Right ventricle myocardium inferior (tissue), 1 donor: ENCODE results near the gene LIPT2. TPM values are rescaled to one million over a fixed set of nuclear protein-coding genes. Genes with fewer than 3 reads are reported as not detected.
A peak's percentile ranks its signal among the peaks of the same experiment; 100 is the strongest.

Experiments used
- ATAC-seq: fragments of 200-7000 bp; cut with Tn5 transposase; one replicate; pipeline ENCODE4 v1.9.1; 2020; ENCODE audit warnings: mild to moderate bottlenecking, moderate library complexity
- DNase-seq: peaks from one replicate; pipeline ENCODE4 v3.0.0; 2021; ENCODE audit errors: missing footprints
- intact Hi-C: fragments of 100-400 bp; cut with DNase I; formaldehyde crosslinking; loops from one replicate; pipeline ENCODE4 v1.11.0; 2022
- total RNA-seq: library from RNA; stranded (reverse); fragmentation: NEBNext Ultra II Directional; extraction: Animal tissue kit (Norgen Biotek cat#: 25700); gene quantifications from one replicate; pipeline ENCODE4 v1.2.1, GENCODE V29; 2021
- donor health status: DM: no; HTN: yes; CAD: no; lungs with severe emphysema.

The LIPT2 gene
- total RNA-seq, 1 donor from 2014 or later, result 0.49 TPM

DNA sequence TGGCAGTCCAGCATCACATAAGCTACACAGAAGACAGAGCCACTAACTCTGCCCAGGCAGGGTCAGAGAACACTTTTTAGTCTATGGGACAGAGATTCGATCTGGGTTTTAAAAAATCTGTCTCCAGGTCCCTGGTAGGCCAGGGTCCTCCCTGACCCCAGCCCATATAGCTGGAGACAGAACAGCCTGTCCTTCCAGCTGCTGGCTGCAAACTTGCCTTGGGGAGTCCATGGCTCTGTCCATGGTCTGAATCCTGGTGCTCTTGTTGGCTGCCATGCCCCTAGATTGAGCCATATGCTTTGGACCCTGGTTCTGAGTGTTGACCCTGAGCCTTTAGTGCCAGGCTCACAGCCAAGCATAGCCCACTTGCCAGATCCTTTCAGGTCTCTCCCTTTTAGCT lies 13.3 kb upstream of the LIPT2 start:
- DNase-seq, result no peak
- no peak for ATAC-seq
- intact Hi-C loops, result no loop called here

DNA sequence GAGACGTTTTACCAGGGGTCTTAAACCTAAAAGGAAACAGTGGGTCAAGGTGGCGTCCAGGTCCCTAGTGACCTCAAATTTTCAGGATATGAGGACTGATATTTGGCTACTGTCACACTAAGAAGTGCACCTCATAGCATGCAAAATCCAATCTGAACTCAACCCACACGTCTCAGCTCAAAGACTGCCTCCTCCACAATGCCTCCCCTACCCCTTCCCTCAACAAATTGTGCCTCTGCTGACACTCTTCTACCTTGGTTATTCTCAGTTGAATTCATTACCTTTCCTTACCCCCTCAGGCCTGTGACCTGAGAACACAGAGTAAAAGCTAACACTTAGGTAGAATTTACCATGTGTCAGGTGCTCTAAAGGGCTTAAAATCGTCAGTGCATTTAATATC lies 12.4 kb upstream of the LIPT2 start:
- no peak for DNase-seq
- no peak for ATAC-seq
- intact Hi-C loops, result no loop called here

DNA sequence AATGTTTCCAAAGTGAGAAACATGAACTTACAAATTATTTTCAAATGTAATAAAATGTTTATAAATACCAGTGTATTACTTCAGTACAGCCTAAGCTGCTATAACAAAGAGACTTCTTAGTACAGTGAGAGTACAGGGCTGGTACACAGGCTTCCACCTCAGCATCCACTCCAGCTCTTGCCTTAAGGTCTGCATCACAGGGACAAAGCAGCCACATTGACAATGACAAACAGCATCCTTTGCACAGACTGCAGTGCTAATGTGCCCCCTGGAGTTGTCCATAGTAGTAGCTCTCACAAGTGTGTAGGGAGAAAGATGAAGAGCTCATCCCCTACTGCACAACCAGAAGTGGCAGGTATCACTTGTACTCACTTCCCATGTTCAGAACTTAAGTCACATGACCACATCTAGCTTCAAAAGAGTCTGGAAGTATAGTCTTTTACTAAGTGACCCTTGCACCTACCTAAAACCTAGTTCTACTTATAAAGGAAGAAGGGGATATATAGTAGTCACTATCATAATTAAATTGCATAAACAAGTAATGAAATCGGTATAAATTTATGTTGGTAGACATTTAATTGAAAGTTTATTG lies 10.7 kb upstream of the LIPT2 start:
- intact Hi-C loops, result no loop called here
- ATAC-seq (no peak), DNase-seq (no peak)

DNA sequence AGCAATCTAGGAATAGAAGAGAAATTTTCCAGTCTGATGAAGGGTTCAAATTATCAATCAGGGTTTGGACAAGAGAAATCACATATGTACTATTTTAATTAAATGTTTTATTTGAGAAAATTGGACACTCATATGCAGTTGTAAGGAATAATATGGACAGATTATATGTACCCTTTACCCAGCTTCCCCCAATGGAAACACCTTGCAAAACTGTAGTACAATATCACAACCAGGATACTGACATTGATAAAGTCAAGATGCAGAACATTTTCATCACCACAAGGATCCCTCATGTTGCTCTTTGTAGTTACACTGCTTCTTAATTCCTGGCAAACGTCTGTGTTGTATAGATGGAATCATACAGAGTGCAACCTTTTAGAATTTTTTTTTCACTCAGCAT lies 1.4 kb upstream of the LIPT2 start:
- ATAC-seq (no peak), DNase-seq (no peak)
- intact Hi-C loops, result no loop called here

DNA sequence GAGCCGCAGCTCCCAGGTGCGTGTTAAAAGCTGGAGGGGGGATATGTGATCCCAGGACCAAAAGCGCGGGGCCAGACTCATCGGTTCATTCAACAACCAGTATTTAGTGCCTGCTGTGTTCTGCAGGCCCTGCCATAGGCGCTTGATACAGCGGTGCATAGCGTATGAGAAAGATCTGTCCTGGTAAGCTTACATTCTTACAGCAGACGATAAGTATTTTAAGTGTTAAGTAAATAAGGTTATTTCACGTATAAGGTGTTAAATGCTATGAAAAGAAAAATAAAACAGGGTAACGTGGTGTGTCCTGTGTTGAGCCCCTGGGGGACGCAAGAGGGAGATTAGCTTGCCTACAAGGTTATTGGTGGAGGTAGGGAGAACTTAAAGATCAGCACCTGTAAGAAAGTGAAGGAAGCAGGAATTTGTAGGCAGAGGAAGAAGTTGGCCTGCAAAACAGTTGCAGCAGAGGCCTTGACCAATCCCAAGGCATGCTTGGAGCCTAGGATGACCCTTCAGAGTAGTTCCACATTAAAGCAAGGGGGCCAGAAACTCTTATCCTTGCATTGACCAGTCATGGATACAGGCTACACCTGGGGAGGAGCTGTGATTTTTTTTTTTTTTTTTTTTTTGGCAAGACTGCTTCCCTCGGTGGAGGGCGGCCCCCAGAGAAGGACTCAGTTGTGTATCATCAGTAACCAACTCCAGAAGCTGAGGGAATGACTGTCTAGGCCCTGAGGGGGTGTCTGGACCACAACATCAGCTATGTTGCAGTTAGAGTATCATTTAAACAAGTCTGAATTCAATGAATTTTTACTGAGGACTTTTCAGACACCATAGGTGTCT lies 487 bp upstream of the LIPT2 start:
- DNase-seq (no peak), ATAC-seq (no peak)

DNA sequence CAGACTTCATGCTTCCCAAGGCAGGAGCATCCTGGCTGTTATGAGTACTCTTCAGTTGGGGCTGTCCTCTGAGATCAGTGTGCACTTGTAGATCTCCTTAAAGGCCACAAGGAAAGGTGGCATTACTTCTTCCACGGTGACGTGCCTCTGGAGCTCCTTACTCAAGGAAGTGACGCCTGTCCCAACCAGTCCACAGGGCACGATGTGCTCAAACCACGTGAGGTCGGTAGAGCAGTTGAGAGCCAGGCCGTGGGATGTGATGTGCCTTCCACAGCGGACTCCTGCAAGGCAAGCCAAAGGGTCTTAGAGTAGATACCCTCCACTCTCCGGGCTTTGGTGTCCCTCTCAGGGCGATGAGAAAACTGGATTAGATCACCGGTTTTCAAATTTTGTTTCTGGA lies 1.4 kb downstream of the LIPT2 start:
- intact Hi-C loops, result no loop called here
- peak; percentile 37 for DNase-seq
- no peak for ATAC-seq

More for the DNA sequence above, 487 bp upstream of the LIPT2 start:
- intact Hi-C loops, result no loop called here

DNA sequence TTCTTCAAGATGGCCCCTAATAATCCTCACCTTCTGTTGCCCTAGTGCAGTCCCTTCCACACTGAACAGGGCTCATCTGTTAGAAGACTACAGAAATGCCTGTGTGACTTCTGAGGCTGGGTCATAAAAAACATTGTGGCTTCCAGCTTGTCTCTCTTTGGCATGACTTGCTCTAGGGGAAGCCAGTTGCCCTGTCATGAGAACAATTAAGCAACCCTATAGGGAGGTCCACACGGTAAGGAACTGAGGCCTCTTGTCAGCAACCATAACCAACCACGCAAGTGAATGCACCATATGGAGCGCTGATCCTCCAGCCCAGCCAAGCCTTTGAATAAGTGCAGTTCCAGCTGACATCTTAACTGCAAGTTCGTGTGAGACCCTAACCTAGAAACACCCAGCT lies 2.6 kb downstream of the LIPT2 start:
- intact Hi-C loops, result no loop called here
- DNase-seq, result no peak

DNA sequence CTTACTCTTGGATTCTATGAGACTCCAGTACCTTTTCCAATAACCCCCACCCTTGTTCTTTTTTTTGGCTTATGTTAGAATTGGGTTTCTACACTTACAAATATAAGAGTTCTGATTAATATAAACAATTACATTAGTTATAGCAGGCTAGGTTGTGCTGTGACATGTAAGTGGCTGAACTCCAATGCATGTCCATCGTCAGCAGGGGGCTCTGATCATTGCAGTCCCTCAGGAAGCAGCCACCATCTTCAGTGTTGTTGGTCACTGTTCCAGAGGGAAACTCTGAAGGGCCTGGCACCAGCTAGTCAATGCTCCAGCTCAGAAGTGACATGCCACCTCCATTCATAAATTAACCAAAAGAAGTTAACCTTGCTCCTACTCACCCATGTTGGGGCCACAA lies 5.6 kb downstream of the LIPT2 start:
- intact Hi-C loops, result no loop called here
- DNase-seq, result no peak
- ATAC-seq, result no peak

More for the DNA sequence above, 2.6 kb downstream of the LIPT2 start:
- ATAC-seq, result no peak

DNA sequence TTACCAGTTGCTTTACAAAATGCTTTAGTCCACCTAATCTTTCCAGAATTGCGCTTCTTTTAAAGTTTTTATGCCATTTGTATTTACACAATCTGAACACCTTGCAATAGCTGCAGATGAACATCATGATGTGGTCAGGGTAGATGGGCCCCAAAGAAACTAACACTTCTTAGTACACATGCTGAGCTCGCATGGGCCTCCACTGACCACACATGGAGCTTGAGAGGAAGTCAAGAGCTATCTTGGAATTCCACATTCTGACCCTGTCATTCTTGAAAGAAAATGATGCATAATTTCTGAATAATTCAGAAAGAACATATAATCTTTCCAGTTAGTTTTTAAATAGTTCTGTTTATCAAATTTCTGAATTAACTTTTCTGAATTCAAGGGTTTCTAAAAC lies 7.7 kb downstream of the LIPT2 start:
- no peak for ATAC-seq
- intact Hi-C loops, result no loop called here

DNA sequence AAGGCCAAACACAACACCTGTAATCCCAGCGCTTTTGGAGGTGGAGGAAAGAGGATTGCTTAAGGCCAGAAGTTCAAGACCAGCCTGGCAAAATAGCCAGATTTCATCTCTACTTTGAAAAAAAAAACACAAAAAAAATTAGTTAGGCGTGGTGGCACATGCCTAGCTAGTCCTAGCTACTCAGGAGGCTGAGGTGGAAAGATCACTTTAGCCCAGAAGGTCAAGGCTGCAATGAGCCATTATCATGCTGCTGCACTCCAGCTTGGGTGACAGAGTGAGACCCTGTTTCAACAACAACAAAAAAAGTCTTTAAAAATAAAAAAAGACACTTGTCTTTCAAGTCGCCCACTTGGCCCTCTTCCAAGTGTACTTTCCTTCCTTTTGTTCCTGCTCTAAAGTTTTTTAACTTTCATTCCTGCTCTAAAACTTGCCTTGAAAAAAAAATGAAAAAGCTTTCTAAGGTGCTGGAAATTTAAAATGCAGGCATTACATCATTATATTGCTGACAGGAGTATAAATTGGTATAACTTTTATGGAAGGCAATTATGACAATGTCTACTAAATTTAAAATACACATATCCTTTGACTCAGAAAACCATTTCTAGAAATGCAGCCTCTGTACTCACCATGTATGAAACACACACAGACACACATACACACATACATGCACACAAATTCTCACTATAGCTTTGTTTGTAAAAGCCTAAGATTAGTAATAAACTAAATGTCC lies 12.7 kb downstream of the LIPT2 start:
- ATAC-seq, result no peak

More for the DNA sequence above, 7.7 kb downstream of the LIPT2 start:
- DNase-seq, result no peak

DNA sequence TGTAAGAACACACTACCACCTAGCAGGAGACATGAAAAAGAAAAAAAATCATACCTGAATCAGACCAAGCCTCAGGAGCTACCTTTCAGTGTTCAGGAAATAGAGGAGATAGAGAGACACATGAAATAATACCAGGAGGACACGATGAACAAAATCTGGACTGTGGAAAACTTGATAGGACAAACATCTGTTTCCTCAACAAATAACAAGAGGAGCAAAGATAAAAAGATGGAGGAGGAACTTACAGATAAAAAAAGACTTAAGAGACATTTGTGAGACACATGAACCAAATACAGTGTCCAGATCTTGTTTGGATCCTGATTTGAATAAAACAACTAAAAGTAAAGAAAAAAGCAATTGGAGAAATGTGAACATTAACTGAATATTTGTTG lies 13.8 kb downstream of the LIPT2 start:
- intact Hi-C loops, result no loop called here

More for the DNA sequence above, 12.7 kb downstream of the LIPT2 start:
- no peak for DNase-seq
- intact Hi-C loops, result no loop called here

DNA sequence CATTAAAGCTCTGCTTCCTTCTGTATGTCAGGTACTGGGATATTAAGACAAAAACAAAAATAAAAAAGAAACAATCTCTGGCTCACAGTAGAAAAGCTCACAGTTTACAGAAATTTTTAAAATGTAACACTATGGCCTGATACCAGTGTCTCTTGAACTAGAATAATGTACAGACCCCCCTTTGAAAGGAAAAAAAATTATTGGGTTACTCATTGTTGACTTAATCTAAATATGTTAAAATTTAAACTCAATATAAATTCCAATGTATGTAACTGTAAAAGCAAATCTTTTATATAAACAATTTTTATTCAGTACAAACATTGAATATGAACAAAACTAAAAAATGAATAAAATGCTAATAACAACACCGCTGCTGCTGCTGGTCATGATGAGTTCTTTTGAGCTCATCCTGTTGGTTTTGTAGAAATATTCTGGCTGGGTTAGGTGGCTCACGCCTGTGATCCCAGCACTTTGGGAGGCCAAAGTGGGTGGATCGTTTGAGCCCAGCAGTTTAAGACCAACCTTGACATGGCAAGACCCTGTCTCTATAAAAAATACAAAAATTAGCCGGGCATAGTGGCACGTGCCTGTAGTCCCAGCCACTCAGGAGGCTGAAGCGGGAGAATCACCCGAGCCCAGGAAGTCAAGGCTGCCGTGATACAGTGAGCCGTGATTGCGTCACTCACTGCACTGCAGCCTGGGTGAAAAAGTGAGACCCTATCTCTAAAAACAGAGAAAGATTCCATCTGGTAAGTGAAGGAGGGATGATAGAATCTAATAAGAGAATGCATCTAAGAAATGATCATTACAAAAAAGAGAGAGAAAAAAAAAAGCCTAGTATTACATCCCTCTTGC lies 14.4 kb downstream of the LIPT2 start:
- intact Hi-C loops, result no loop called here
- ATAC-seq (no peak), DNase-seq (no peak)

More for the DNA sequence above, 13.8 kb downstream of the LIPT2 start:
- DNase-seq, result no peak
- no peak for ATAC-seq

DNA sequence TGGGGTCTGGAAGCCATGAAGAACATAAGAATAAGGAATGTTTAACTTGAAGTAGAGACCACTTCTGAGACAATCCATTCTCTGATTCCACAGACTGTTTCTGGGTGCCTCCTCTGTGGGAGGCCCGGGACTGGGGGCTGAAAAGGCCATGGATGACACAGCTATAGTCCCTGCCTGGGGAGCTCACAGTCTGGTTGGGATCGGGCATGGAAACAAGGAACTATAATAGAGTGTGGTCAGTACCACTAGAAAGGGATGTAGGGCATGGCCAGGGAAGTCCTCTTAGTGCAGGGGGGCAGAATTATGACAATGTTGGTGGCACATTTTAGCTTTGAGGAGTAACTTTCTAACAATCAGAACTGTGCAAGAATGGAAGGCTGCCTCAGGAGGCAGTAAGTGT lies 17.0 kb downstream of the LIPT2 start:
- no peak for ATAC-seq
- intact Hi-C loops, result no loop called here
- DNase-seq, result no peak

DNA sequence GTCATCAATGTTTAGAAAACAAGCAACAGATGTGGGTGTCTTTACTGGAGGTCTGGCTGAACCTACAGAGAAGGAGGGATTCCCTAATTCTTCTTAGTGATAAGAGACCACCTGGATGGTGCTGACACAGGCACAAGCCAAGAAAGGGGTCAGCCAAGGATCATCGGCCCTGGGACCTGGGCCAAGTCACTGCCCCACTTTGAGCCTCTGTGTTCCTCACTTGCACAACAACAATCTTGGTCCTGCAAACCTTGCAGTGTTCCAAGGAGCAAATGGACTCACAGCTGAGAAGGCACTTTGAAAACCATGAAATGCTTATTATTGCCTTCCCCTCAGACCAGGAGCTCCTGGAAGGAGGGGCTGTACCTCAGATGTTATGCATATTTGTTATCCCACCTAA lies 19.2 kb downstream of the LIPT2 start:
- ATAC-seq (peak; percentile 59), DNase-seq (peak; percentile 66)
- intact Hi-C loops, result no loop called here

DNA sequence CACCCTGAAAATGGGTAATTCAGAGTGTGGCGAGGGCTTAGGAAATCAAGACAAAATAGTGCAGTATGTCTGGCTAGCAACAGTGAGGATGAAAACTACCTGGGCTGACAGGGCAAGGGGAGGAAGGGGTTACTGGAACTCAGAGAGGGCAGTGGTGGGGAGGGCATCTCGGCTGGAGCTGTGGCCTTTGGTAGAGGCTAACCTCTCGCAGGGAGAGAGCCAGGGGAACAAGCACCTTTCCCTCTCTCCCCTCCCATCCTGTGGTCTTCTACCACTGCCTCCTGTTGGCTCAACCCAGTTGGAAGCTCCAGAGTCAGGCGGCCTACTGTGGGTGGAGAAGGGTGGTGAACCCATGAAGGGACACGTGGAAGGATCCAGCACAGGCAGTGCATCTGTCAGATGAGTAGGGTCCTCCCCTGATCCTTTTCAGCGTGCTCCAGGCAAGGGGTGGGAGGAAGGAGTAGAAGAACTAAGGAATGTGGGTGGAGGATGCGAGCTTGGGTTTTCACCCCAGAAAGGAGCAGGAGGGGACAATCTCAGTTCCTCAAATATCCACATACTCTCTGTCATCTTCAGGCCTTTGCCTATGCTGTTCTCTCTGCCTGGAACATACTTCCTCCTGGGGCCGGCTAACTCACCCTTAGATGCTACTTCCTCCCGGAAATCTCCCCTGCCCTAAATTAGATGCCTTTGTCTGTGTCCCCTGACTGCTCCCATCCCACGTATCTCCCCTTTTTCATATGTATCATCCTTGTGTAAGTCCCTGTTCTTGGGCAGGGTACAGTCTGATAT lies 19.9 kb downstream of the LIPT2 start:
- no peak for DNase-seq
- peak; percentile 51 for ATAC-seq
- intact Hi-C loops, result no loop called here

DNA sequence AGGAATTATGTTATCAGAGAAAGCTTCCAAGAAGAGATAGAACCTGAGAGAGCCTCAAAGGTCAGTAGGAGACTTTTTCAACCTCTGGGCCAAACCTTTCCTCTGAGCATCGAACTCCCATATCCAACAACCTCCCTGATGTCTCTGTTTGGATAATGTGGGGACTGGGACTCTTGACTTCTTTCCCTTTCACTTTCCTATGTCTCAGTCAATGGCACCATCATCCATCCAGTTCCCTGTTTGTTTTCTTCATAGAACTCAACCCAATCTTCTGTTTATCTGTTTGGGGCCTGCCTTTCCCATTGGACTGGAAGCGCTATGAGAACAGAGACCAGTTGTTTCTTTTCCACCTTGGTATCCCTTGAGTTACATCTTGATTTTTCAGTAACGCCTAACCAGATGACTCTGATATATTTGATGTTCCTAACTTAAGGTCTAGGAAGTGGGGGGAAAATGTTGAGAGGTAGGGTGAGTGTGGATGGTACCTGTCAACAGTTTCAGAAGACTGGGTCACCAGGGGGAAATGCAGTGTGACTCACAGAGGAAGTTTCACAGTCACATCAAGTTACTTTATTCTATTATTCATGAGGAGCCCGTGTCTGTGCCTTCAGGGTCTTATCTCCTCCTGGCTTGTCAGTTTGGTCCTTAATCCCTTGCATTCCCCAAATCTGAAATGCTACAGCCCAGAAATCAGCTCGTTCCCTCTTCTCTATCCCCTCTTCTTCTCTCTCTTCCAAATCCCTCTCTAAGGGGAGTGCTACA lies 21.7 kb downstream of the LIPT2 start:
- intact Hi-C loops, result no loop called here
- DNase-seq (no peak), ATAC-seq (no peak)

DNA sequence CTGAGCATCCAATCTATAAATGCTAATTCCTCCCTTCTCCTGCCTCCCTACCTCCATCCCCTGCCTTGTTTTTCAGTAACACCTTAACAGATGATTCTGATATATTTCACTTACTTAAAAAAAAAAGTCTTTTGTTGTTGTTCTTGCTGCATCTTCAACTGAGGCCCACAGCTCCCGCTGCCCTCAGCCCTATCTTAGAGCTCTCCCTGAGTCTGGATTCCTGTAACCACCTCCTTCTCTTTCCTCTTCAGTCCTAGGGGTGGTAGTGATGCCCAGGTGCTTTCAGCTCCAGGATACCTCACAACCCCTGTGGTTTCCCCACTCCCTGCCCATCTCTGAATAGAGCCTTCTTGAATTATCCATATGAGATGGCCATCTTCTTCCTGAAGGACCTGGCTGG lies 22.5 kb downstream of the LIPT2 start:
- DNase-seq (no peak), ATAC-seq (no peak)
- intact Hi-C loops, result no loop called here

DNA sequence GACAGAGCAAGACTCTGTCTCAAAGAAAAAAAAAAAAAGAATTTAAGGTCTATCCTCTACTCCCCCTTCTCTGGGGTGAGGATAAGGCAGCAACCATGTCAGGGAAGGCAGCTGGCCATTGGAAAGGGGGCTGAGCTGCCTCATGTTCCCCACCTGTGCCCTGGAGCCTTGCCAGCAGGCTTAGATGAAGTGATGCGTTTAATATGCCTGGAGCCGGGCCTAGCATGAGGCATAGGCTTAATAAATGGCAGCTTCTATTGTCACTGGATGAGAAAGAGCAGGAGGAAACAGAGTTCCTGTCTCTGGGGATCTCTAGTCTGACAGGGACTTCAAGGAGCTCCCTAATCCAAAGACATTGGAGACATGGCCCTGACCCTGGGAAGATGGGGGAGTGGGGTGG lies 23.0 kb downstream of the LIPT2 start:
- no peak for DNase-seq
- no peak for ATAC-seq
- intact Hi-C loops, result no loop called here
